GM19324 (cell line): ENCODE results near the gene DNAJB9.
"Not testable (repeated sequence)": the region's sequence is repeated elsewhere in the genome, so short reads cannot be mapped to it uniquely, and the experiment has no call there.

Experiments used
- ATAC-seq: cut with Tn5 transposase; IDR thresholded peaks from one replicate; pipeline ENCODE4 v1.9.1; 2021; ENCODE audit warnings: mild to moderate bottlenecking, moderate library complexity; ENCODE audit not compliant: unreplicated experiment, low FRiP score

Gene DNAJB9

GRCh38 chr7:108569381-108570145 lies at the start of gene DNAJB9, which contains the start of gene THAP5:
Gene DNAJB9 (plus strand): TSS chr7:108569874. CDS start chr7:108571727, 1,853 bp downstream.
Gene THAP5 (minus strand): TSS chr7:108569706. CDS start chr7:108569569, 137 bp downstream.
- ATAC-seq: peak; percentile 97

GRCh38 chr7:108522780-108523179 lies 46.9 kb upstream of the DNAJB9 start:
- ATAC-seq: no peak

- peak; percentile 50 for ATAC-seq
Observed at GRCh38 chr7:108525327-108525984, 44.2 kb upstream of the DNAJB9 start.

GRCh38 chr7:108525985-108526767 lies 43.5 kb upstream of the DNAJB9 start, which contains the start of gene PNPLA8:
Gene PNPLA8 (minus strand): TSS chr7:108526135. CDS start chr7:108515491, 10,644 bp downstream.
- peak; percentile 99 for ATAC-seq

- no peak for ATAC-seq
Observed at GRCh38 chr7:108526768-108527017, 43.0 kb upstream of the DNAJB9 start.

GRCh38 chr7:108528183-108528712 lies 41.4 kb upstream of the DNAJB9 start:
- ATAC-seq: no peak

- no peak for ATAC-seq
Observed at GRCh38 chr7:108529341-108529740, 40.3 kb upstream of the DNAJB9 start.

- no peak for ATAC-seq
Observed at GRCh38 chr7:108533712-108534111, 36.0 kb upstream of the DNAJB9 start.

GRCh38 chr7:108535257-108535656 lies 34.4 kb upstream of the DNAJB9 start:
- ATAC-seq: no peak

GRCh38 chr7:108535744-108536143 lies 33.9 kb upstream of the DNAJB9 start:
- ATAC-seq: no peak

- no peak for ATAC-seq
Observed at GRCh38 chr7:108537229-108537628, 32.4 kb upstream of the DNAJB9 start.

- ATAC-seq: not testable (repeated sequence)
Observed at GRCh38 chr7:108538236-108538635, 31.4 kb upstream of the DNAJB9 start.

GRCh38 chr7:108538685-108539084 lies 31.0 kb upstream of the DNAJB9 start:
- ATAC-seq: not testable (repeated sequence)

GRCh38 chr7:108541478-108541877 lies 28.2 kb upstream of the DNAJB9 start:
- no peak for ATAC-seq

- not testable (repeated sequence) for ATAC-seq
Observed at GRCh38 chr7:108548141-108548896, 21.4 kb upstream of the DNAJB9 start.

GRCh38 chr7:108556665-108557064 lies 13.0 kb upstream of the DNAJB9 start:
- ATAC-seq: not testable (repeated sequence)

GRCh38 chr7:108557191-108557590 lies 12.5 kb upstream of the DNAJB9 start:
- no peak for ATAC-seq

GRCh38 chr7:108557617-108558016 lies 12.1 kb upstream of the DNAJB9 start:
- ATAC-seq: no peak

- no peak for ATAC-seq
Observed at GRCh38 chr7:108559253-108559652, 10.4 kb upstream of the DNAJB9 start.

GRCh38 chr7:108561047-108561619 lies 8.5 kb upstream of the DNAJB9 start:
- ATAC-seq: no peak
